Liver (tissue), 3 donors: ENCODE results near the gene IFT122.
"Not testable (repeated sequence)": the region's sequence is repeated elsewhere in the genome, so short reads cannot be mapped to it uniquely, and the experiment has no call there.

Experiments used
- RAD21 ChIP-seq, 2 donors: IDR thresholded peaks; 2 replicates each; pipeline ENCODE4 v1.6.1; 2016; ENCODE audit warnings: antibody characterized with exemption in 2 of 2, mild to moderate bottlenecking in 2 of 2
- SP1 ChIP-seq: IDR thresholded peaks from 2 replicates; pipeline ENCODE4 v1.6.1; 2018; ENCODE audit warnings: antibody characterized with exemption, mild to moderate bottlenecking
- TAF1 ChIP-seq: conservative IDR thresholded peaks from 2 replicates; pipeline ENCODE4 v1.6.1; 2016; ENCODE audit warnings: antibody characterized with exemption, mild to moderate bottlenecking
- TF ChIP-seq, protein P1 (sequence below): fragments of 150-350 bp; IDR thresholded peaks from 2 replicates; pipeline ENCODE4 v1.5.1; 2017; ENCODE audit warnings: improper control_type of control experiment, low read depth, low read length; ENCODE audit not compliant: missing input control
- donor health status: healthy.
- donor health status: healthy.

DNA sequence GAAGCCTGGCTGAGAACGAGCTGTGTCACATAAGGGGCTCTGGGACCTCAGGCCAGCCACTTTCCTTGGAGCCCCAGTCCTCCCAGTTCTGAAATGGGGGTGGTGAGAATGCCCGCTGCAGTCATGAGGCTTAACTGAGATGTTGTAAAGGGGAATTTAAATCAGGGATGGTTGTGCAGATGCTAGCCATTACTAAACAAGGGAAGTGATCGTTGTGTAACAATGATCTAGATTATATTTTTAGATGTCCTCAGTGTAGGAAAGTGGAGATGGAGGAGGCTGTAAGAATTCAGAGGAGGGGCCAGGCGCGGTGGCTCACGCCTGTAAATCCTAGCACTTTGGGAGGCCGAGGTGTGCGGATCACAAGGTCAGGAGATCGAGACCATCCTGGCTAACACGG lies 49.2 kb downstream of the IFT122 start:
- TF ChIP-seq, protein P1, sequence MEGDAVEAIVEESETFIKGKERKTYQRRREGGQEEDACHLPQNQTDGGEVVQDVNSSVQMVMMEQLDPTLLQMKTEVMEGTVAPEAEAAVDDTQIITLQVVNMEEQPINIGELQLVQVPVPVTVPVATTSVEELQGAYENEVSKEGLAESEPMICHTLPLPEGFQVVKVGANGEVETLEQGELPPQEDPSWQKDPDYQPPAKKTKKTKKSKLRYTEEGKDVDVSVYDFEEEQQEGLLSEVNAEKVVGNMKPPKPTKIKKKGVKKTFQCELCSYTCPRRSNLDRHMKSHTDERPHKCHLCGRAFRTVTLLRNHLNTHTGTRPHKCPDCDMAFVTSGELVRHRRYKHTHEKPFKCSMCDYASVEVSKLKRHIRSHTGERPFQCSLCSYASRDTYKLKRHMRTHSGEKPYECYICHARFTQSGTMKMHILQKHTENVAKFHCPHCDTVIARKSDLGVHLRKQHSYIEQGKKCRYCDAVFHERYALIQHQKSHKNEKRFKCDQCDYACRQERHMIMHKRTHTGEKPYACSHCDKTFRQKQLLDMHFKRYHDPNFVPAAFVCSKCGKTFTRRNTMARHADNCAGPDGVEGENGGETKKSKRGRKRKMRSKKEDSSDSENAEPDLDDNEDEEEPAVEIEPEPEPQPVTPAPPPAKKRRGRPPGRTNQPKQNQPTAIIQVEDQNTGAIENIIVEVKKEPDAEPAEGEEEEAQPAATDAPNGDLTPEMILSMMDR = not testable (repeated sequence)
- not testable (repeated sequence) for TF ChIP-seq RAD21 (IDR thresholded peaks at IDR 0.05); TAF1; SP1
